ENCODE results near the gene COL9A3. TPM values are rescaled to one million over a fixed set of nuclear protein-coding genes. Genes with fewer than 3 reads are reported as not detected.

The COL9A3 gene
- total RNA-seq, 1 donor, result not detected

DNA sequence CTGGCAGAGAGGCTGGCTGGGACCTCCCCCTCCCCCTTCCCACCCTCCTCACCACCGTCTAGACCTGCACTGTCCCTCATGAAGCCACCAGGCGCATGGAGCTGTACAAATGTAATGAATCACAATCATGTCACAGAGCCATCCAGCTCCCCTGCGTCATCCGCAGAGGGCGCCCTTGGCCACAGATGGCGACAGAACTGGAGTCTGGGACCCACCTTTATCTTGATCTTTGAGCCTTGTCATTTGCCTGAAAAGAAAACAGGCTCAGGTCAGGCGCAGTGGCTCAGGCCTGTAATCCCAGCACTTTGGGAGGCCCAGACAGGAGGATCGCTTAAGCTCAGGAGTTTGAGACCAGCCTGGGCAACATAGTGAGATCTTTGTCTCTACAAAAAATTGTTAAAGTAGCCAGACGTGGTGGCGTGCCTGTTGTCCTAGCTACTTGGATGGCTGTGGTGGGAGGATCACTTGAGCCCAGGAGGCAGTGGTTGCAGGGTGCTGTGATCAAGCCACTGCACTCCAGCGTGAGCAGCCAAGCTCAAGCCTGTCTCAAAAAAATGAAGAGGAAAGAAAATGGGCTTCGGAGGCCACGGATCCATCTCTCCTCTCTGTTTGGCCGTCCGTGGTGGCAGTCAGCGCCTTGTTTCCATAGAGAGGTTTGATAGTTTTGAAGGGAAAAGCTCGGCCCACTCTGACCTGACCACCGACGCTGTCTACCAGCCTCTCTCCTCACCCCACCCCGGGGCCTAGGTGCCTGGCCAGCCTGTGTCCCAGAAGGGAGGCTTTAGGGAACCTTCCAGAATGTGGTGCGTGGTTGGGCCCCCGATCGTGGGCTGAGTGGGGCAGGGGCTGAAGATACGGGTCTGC, 6.2 kb downstream of the COL9A3 start:
- H3K79me2 ChIP-seq (ENCODE audit: insufficient read depth, low read length), result no peaks in the 10 kb centered on the region
- no peak overlapping the region for H3K27ac ChIP-seq (ENCODE audit: low read depth, low read length)
- no peaks in the 10 kb centered on the region for H3K36me3 ChIP-seq (ENCODE audit: insufficient read depth, low read length)
- H2AFZ ChIP-seq (ENCODE audit: low read length), result no peak overlapping the region
- TF ChIP-seq, protein P1, sequence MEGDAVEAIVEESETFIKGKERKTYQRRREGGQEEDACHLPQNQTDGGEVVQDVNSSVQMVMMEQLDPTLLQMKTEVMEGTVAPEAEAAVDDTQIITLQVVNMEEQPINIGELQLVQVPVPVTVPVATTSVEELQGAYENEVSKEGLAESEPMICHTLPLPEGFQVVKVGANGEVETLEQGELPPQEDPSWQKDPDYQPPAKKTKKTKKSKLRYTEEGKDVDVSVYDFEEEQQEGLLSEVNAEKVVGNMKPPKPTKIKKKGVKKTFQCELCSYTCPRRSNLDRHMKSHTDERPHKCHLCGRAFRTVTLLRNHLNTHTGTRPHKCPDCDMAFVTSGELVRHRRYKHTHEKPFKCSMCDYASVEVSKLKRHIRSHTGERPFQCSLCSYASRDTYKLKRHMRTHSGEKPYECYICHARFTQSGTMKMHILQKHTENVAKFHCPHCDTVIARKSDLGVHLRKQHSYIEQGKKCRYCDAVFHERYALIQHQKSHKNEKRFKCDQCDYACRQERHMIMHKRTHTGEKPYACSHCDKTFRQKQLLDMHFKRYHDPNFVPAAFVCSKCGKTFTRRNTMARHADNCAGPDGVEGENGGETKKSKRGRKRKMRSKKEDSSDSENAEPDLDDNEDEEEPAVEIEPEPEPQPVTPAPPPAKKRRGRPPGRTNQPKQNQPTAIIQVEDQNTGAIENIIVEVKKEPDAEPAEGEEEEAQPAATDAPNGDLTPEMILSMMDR (IDR thresholded peaks at IDR 0.05; ENCODE audit: extremely low read depth, low read depth, low read length), result peak; percentile 39
- peaks cover 17% of the 10 kb centered on the region for H3K4me1 ChIP-seq (ENCODE audit: insufficient read depth, low read length)
- no peak overlapping the region for H3K4me2 ChIP-seq (ENCODE audit: insufficient read depth, low read length)
- peaks cover 27% of the 10 kb centered on the region for H3K27me3 ChIP-seq (ENCODE audit: insufficient read depth, low read length)
- H3K4me3 ChIP-seq (ENCODE audit: insufficient read depth, low read length), result no peak overlapping the region
- H4K20me1 ChIP-seq (ENCODE audit: insufficient read depth, low read length), result no peaks in the 10 kb centered on the region
- DNase-seq (ENCODE audit: insufficient read length, low spot score, missing footprints), result peak; percentile 97
- H3K9me3 ChIP-seq (ENCODE audit: low read depth, low read length), result no peaks in the 10 kb centered on the region

DNA sequence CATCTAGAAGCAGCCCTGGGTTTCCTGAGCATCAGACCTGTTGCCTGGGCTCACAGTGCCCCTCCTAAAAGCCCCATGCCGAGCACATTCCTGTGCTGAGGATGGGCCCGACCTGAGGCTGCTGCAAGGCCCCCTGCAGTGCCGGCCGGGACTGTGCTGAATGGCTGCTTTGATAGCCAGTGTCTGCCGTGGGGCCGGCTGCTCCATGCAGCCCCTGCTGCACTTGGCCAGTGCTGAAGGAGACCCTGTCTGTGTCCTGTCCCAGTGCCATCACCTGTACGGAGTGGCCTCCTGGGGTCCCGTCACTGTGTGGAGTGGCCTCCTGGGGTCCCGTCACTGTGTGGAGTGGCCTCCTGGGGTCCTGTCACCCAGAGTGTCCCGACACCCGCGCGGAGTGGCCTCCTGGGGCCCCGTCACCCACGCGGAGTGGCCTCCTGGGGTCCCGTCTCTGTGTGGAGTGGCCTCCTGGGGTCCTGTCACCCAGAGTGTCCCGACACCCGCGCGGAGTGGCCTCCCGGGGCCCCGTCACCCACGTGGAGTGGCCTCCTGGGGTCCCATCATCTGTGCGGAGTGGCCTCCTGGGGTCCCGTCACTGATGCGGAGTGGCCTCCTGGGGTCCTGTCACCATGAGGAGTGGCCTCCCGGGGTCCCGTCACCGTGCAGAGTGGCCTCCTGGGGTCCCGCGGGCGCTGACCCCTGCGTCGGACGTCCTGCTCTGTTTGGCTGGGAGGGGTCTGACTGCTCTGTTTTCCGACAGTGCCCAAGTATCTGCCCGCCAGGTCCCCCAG, 7.0 kb downstream of the COL9A3 start:
- peaks cover 11% of the 10 kb centered on the region for H3K4me1 ChIP-seq (ENCODE audit: insufficient read depth, low read length)
- H4K20me1 ChIP-seq (ENCODE audit: insufficient read depth, low read length), result no peaks in the 10 kb centered on the region
- no peak overlapping the region for H3K4me3 ChIP-seq (ENCODE audit: insufficient read depth, low read length)
- no peak overlapping the region for H3K27ac ChIP-seq (ENCODE audit: low read depth, low read length)
- H3K27me3 ChIP-seq (ENCODE audit: insufficient read depth, low read length), result peaks cover 28% of the 10 kb centered on the region
- no peak overlapping the region for H2AFZ ChIP-seq (ENCODE audit: low read length)
- no peaks in the 10 kb centered on the region for H3K36me3 ChIP-seq (ENCODE audit: insufficient read depth, low read length)
- H3K9me3 ChIP-seq (ENCODE audit: low read depth, low read length), result no peaks in the 10 kb centered on the region
- peak; percentile 91 for DNase-seq (ENCODE audit: insufficient read length, low spot score, missing footprints)
- peak overlapping the region; percentile 57 for H3K4me2 ChIP-seq (ENCODE audit: insufficient read depth, low read length)
- H3K79me2 ChIP-seq (ENCODE audit: insufficient read depth, low read length), result no peaks in the 10 kb centered on the region
- TF ChIP-seq, protein P1 (IDR thresholded peaks at IDR 0.05; ENCODE audit: extremely low read depth, low read depth, low read length), result no peak

DNA sequence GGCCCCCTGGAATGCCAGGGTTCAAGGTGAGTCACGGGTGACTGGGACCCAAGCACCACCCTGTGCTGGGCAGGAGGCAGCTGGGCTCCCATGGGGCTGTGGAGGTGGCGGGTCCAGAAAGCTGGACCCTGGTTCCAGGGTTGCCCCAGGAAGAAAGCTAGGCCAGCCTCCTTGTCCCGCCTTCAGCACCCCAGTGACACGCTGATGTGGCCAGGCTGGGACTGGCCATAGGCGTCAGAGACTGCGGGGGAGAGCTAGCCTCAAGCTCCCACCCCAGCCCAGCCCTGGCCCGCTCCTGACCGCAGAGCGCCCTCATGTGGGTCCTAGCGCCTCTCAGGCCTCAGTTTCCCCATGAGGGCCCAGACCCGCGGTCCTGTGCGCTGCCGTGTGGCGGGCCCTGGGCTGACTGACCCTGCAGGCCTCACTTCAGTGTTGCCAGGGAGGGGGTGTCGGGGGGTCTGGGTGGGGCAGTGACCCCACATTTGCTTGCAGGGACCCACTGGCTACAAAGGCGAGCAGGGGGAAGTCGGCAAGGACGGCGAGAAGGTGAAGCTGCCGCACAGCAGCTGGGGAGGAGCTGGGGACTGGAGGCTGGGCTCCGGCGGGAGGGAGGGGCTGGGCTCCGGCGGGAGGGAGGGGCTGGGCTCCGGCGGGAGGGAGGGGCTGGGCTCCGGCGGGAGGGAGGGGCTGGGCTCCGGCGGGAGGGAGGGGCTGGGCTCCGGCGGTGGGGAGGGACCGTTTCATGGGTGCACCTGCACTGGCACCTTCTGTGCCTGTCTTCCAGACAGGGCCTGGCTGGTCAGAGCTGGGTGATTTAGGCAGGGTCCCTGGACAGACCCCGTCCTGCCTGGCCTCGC, 7.9 kb downstream of the COL9A3 start:
- Histone ChIP-seq H3K79me2 (ENCODE audit: insufficient read depth, low read length) (no peaks in the 10 kb centered on the region), H3K4me2 (ENCODE audit: insufficient read depth, low read length) (peak overlapping the region; percentile 57), H3K27ac (ENCODE audit: low read depth, low read length) (no peak overlapping the region), H2AFZ (ENCODE audit: low read length) (no peak overlapping the region), H4K20me1 (ENCODE audit: insufficient read depth, low read length) (no peaks in the 10 kb centered on the region), H3K9me3 (ENCODE audit: low read depth, low read length) (no peaks in the 10 kb centered on the region), H3K27me3 (ENCODE audit: insufficient read depth, low read length) (peaks cover 32% of the 10 kb centered on the region), H3K4me3 (ENCODE audit: insufficient read depth, low read length) (peak overlapping the region; percentile 43), H3K4me1 (ENCODE audit: insufficient read depth, low read length) (peaks cover 7% of the 10 kb centered on the region), H3K36me3 (ENCODE audit: insufficient read depth, low read length) (no peaks in the 10 kb centered on the region)
- TF ChIP-seq, protein P1 (IDR thresholded peaks at IDR 0.05; ENCODE audit: extremely low read depth, low read depth, low read length), result no peak
- DNase-seq (ENCODE audit: insufficient read length, low spot score, missing footprints), result peak; percentile 94
